PC-9 (cell line): ENCODE data around the gene DOCK4. TPM values are rescaled to one million over a fixed set of nuclear protein-coding genes. Genes with fewer than 3 reads are reported as not detected.
A peak's percentile ranks its signal among the peaks of the same experiment; 100 is the strongest.

Experiments used
- BruUV-seq: library from RNA; stranded (reverse); fragments of 400-500 nt; replicated peaks from 2 replicates; lab custom pipeline; 2021; lab: Mats Ljungman, UMichigan
- CTCF ChIA-PET: fragments of 300-600 bp; sonication (Branson Sonifier 250); formaldehyde crosslinking; loops from one replicate; lab custom pipeline; 2022; ENCODE audit warnings: antibody characterized with exemption; lab: Charles Lee
- POLR2A ChIA-PET: fragments of 300-600 bp; sonication (Branson Sonifier 250); formaldehyde crosslinking; loops from one replicate; lab custom pipeline; 2022; ENCODE audit warnings: antibody characterized with exemption; ENCODE audit not compliant: unreplicated experiment; lab: Charles Lee
- DNase-seq, 2 experiments: peaks; one replicate each; pipeline versions ENCODE4 v3.0.0 to v3.0.0-alpha.2; 2015 to 2022; ENCODE audit warnings: mixed read lengths in 1 of 2
- H2AFZ ChIP-seq: fragments of 200-600 bp; sonication (generic); 2 replicates; pipeline ENCODE4 v1.8.1; 2017; ENCODE audit warnings: antibody characterized with exemption
- H3F3A ChIP-seq: fragments of 200-600 bp; sonication (generic); 2 replicates; pipeline ENCODE4 v1.8.1; 2017; ENCODE audit warnings: antibody characterized with exemption, mild to moderate bottlenecking, low read depth; ENCODE audit not compliant: insufficient read depth
- H3K27ac ChIP-seq: fragments of 200-600 bp; sonication (generic); 2 replicates; pipeline ENCODE4 v1.6.1; 2016; ENCODE audit warnings: mixed run types
- H3K27me3 ChIP-seq: fragments of 200-600 bp; sonication (generic); 2 replicates; pipeline ENCODE4 v1.6.1; 2016; ENCODE audit warnings: low read depth, mixed run types; ENCODE audit not compliant: insufficient read depth
- H3K36me3 ChIP-seq: fragments of 200-600 bp; sonication (generic); 2 replicates; pipeline ENCODE4 v1.6.1; 2016; ENCODE audit warnings: low read depth, mixed run types
- H3K4me1 ChIP-seq: fragments of 200-600 bp; sonication (generic); replicated peaks from 2 replicates; pipeline ENCODE4 v1.6.1; 2016; ENCODE audit warnings: mixed run types; ENCODE audit not compliant: insufficient read depth
- H3K4me2 ChIP-seq: fragments of 200-600 bp; sonication (generic); 2 replicates; pipeline ENCODE4 v1.6.1; 2017; ENCODE audit warnings: mixed run types
- H3K4me3 ChIP-seq: fragments of 200-600 bp; sonication (generic); 2 replicates; pipeline ENCODE4 v1.6.1; 2016; ENCODE audit warnings: mixed run types
- H3K79me2 ChIP-seq: fragments of 200-600 bp; sonication (generic); 2 replicates; pipeline ENCODE4 v1.6.1; 2017; ENCODE audit warnings: low read depth, mixed run types
- H3K9me2 ChIP-seq: fragments of 200-600 bp; sonication (generic); 2 replicates; pipeline ENCODE4 v1.8.1; 2017; ENCODE audit warnings: mild to moderate bottlenecking; ENCODE audit not compliant: insufficient read depth
- H3K9me3 ChIP-seq: fragments of 200-600 bp; sonication (generic); 2 replicates; pipeline ENCODE4 v1.8.1; 2016; ENCODE audit warnings: low read depth; ENCODE audit not compliant: insufficient read depth
- H4K20me1 ChIP-seq: fragments of 200-600 bp; sonication (generic); 2 replicates; pipeline ENCODE4 v1.8.1; 2017; ENCODE audit not compliant: insufficient read depth
- CTCF ChIP-seq: fragments of 200-600 bp; sonication (generic); conservative IDR thresholded peaks from 2 replicates; pipeline ENCODE4 v1.6.1; 2017; ENCODE audit warnings: mixed run types, antibody characterized with exemption, mild to moderate bottlenecking, moderate library complexity
- EZH2 ChIP-seq: fragments of 200-600 bp; sonication (generic); IDR thresholded peaks from 2 replicates; pipeline ENCODE4 v1.8.0; 2017; ENCODE audit warnings: antibody characterized with exemption, low read depth
- intact Hi-C: fragments of 100-400 bp; cut with micrococcal nuclease; formaldehyde crosslinking; loops from one replicate; pipeline ENCODE4 v1.10.0; 2022; ENCODE audit not compliant: unreplicated experiment
- total RNA-seq: library from RNA; stranded (reverse); gene quantifications from 2 replicates; pipeline ENCODE4 v1.2.3, GENCODE V29; 2021

DOCK4 gene
- total RNA-seq, 1 experiment from 2014 or later = 0.98 TPM

- Histone ChIP-seq H3K27me3 (no peaks in the 10 kb centered on the region), H3K4me3 (no peak overlapping the region), H3K36me3 (no peaks in the 10 kb centered on the region), H3K4me1 (no peaks in the 10 kb centered on the region), H2AFZ (no peak overlapping the region), H3K9me2 (no peaks in the 10 kb centered on the region), H3K79me2 (no peaks in the 10 kb centered on the region), H3F3A (no peaks in the 10 kb centered on the region), H3K4me2 (no peak overlapping the region), H3K9me3 (no peaks in the 10 kb centered on the region), H4K20me1 (no peaks in the 10 kb centered on the region), H3K27ac (no peak overlapping the region)
- intact Hi-C loops = loop anchor here (2.0 to 10.0 kb wide), 4 partner anchors 97 to 415 kb away; partner anchors contain the start of genes DOCK4 and ZNF277
- CTCF ChIA-PET = no interaction called here
- POLR2A ChIA-PET = no interaction called here
- BruUV-seq = no TSS peak
- no peak for DNase-seq
- 0 out of 2 replicates have a peak, but pooled peaks have one; percentile 26 for TF ChIP-seq CTCF
- TF ChIP-seq EZH2 = no peak
These were observed 126.5 kb downstream of the DOCK4 start for GRCh38 chr7:112079673-112080072.

- no peaks in the 10 kb centered on the region for H3K9me2 ChIP-seq
- BruUV-seq = no TSS peak
- H4K20me1 ChIP-seq = no peaks in the 10 kb centered on the region
- no peak overlapping the region for H2AFZ ChIP-seq
- POLR2A ChIA-PET = no interaction called here
- intact Hi-C loops = loop anchor here (10.0 kb wide), 1 partner anchor 416 kb away; no protein-coding TSS in a partner anchor
- DNase-seq = no peak
- H3K9me3 ChIP-seq = no peaks in the 10 kb centered on the region
- CTCF ChIA-PET = no interaction called here
- H3K36me3 ChIP-seq = no peaks in the 10 kb centered on the region
- H3K27me3 ChIP-seq = no peaks in the 10 kb centered on the region
- no peak overlapping the region for H3K4me2 ChIP-seq
- no peaks in the 10 kb centered on the region for H3K79me2 ChIP-seq
- no peak overlapping the region for H3K4me3 ChIP-seq
- H3K27ac ChIP-seq = no peak overlapping the region
- TF ChIP-seq EZH2 = no peak
- no peak for TF ChIP-seq CTCF
- H3F3A ChIP-seq = no peaks in the 10 kb centered on the region
- H3K4me1 ChIP-seq = no peaks in the 10 kb centered on the region
These were observed 127.1 kb downstream of the DOCK4 start for GRCh38 chr7:112079122-112079521.

- H3F3A ChIP-seq = no peaks in the 10 kb centered on the region
- H3K27ac ChIP-seq = no peak overlapping the region
- ChIA-PET CTCF (no interaction called here), POLR2A (no interaction called here)
- no peak overlapping the region for H2AFZ ChIP-seq
- no peak for TF ChIP-seq CTCF
- TF ChIP-seq EZH2 = no peak
- H4K20me1 ChIP-seq = no peaks in the 10 kb centered on the region
- no peak for DNase-seq
- no peaks in the 10 kb centered on the region for H3K27me3 ChIP-seq
- BruUV-seq = no TSS peak
- H3K4me2 ChIP-seq = no peak overlapping the region
- no peaks in the 10 kb centered on the region for H3K79me2 ChIP-seq
- H3K9me3 ChIP-seq = no peaks in the 10 kb centered on the region
- H3K4me3 ChIP-seq = no peak overlapping the region
- no peaks in the 10 kb centered on the region for H3K4me1 ChIP-seq
- H3K36me3 ChIP-seq = no peaks in the 10 kb centered on the region
- intact Hi-C loops = loop anchor here (10.0 kb wide), 1 partner anchor 418 kb away; no protein-coding TSS in a partner anchor
- no peaks in the 10 kb centered on the region for H3K9me2 ChIP-seq
These were observed 129.9 kb downstream of the DOCK4 start for GRCh38 chr7:112076324-112076723.
